Ovary (tissue), 9 donors: ENCODE data around the gene PARP9. TPM values are rescaled to one million over a fixed set of nuclear protein-coding genes. Genes with fewer than 3 reads are reported as not detected.

Source experiments
- DNase-seq, 5 donors: peaks; one replicate each; pipeline ENCODE4 v3.0.0-alpha.2; 2019 to 2020
- H3K27ac ChIP-seq, 2 donors: fragments of 200-600 bp; one replicate each; pipeline versions ENCODE4 v1.5.1 to v1.8.0; 2019 to 2022
- H3K27me3 ChIP-seq: fragments of 200-600 bp; one replicate; pipeline ENCODE4 v1.8.0; 2022
- H3K36me3 ChIP-seq: fragments of 200-600 bp; sonication (generic); one replicate; pipeline ENCODE4 v1.5.1; 2019
- H3K4me1 ChIP-seq: one replicate; pipeline ENCODE4 v1.8.1; 2013; ENCODE audit warnings: mild to moderate bottlenecking, moderate library complexity; ENCODE audit not compliant: insufficient read depth
- H3K4me3 ChIP-seq: fragments of 200-600 bp; sonication (generic); one replicate; pipeline ENCODE4 v1.5.1; 2017
- H3K9me3 ChIP-seq, 2 donors: fragments of 200-600 bp in 1 of 2; sonication (generic) in 1 of 2; one replicate each; pipeline versions ENCODE4 v1.5.1 to v1.8.1; 2013 to 2019; ENCODE audit warnings: mild to moderate bottlenecking in 1 of 2, moderate library complexity in 1 of 2
- CTCF ChIP-seq, 3 donors: fragments of 450-650 bp in 2 of 3; fragments of 200-600 bp in 1 of 3; IDR thresholded peaks; one replicate each; pipeline versions ENCODE4 v1.5.1 to v1.8.0; 2016 to 2022; ENCODE audit warnings: antibody characterized with exemption in 3 of 3, mild to moderate bottlenecking in 1 of 3
- EP300 ChIP-seq: sonication (generic); formaldehyde crosslinking; IDR thresholded peaks from one replicate; pipeline ENCODE4 v1.6.1; 2017; ENCODE audit warnings: antibody characterized with exemption
- POLR2A ChIP-seq: fragments of 450-650 bp; IDR thresholded peaks from one replicate; pipeline ENCODE4 v1.6.1; 2017; ENCODE audit warnings: antibody characterized with exemption, mild to moderate bottlenecking, moderate library complexity
- WGBS, 3 donors: extraction: QIAGEN DNeasy Blood & Tissue Kit in 1 of 3; methylation state at CpG; one replicate each; pipeline versions ENCODE4 v1.1.5 to v1.1.7; 2013 to 2017; 5-methylcytosine and 5-hydroxymethylcytosine counted together
- intact Hi-C, 4 donors: fragments of 100-400 bp; cut with DNase I; formaldehyde crosslinking; loops; one replicate each; pipeline versions ENCODE4 v1.11.0 to v1.15.1; 2022 to 2023
- polyA plus RNA-seq, 2 donors: library from polyadenylated mRNA; stranded (reverse); fragments of 200-250 nt in 1 of 2; fragments of 350-450 nt in 1 of 2; fragmentation: Illumina TruSeq in 1 of 2; extraction: RNeasy Lipid Tissue Mini Kit (QIAGEN cat#74804) in 1 of 2; gene quantifications; one replicate each; pipeline ENCODE4 v1.2.3, GENCODE V29; 2013 to 2014
- total RNA-seq, 7 donors: library from RNA; depleted of rRNA in 2 of 7; stranded (reverse); fragments of >200 nt in 2 of 7; fragmentation: NEBNext Ultra II Directional in 3 of 7; extraction: Animal tissue kit (Norgen Biotek cat#: 25700) in 3 of 7; gene quantifications; one replicate each; pipeline versions ENCODE4 v1.1.0 to v1.2.4, GENCODE V29; 2016 to 2023
- donor health status: DM: no; HTN: no; CAD: no; lungs with moderate emphysema.
- donor health status: DM: no; HTN: no; CAD: no.
- donor health status: Bipolar disorder and iron deficiency.
- donor health status: DM: yes; HTN: yes; CAD: no.
- donor health status: DM: no; HTN: no; CAD: no.
- donor health status: DM: yes; HTN: yes; CAD: no.

PARP9 gene
- total and polyA plus RNA-seq, 9 donors: 14.4 to 46.2 (median 23.0) TPM

DNA sequence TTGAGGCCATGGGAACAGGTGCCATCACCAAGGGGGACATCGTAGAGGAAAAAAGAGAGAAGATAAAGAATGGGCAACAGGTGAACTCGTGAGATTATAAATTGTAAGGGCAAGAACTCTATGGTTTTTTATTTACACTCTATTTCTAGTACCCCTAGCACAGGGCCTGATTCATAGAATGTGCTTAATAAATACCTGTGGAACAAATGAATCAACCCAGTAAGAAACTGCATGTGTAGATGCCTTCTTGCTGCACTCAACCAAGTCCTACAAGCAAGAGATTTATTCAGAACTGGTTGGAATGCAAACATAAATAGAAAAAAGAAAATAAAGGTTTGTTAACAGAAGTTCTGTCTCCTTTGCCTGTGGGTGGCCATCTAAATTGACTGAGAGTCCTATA lies 30.6 kb downstream of the PARP9 start:
- Histone ChIP-seq H3K27ac (no peak overlapping the region), H3K4me1 (no peaks in the 10 kb centered on the region), H3K9me3 (no peaks in the 10 kb centered on the region), H3K27me3 (no peaks in the 10 kb centered on the region), H3K4me3 (no peak overlapping the region), H3K36me3 (no peaks in the 10 kb centered on the region)
- WGBS, 3 donors: 89 to 91% (median 89%) methylated on average over 2 of the region's 2 CpGs
- intact Hi-C loops: no loop called here
- TF ChIP-seq CTCF (IDR thresholded peaks at IDR 0.05) (no peak), EP300 (no peak), POLR2A (no peak)
- DNase-seq: no peak

DNA sequence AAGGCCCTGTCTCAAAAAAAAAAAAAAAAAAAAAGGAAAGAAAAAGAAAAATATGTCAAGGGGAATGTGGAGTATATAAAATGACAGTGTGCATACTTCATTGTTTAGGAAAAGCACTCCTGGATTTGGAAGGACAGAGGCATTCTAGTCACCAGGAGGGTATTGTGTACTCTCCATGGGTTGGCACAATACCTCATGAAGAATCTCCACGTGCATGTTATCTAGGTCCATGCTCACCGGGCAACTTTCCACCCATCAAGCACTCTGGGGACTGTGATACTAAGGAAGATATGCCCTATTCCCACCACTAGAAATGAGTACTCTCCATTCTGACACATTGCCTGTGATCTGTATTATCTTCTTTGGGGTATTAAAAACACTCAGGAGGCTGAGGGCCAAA lies 33.9 kb downstream of the PARP9 start:
- H3K36me3 ChIP-seq: no peaks in the 10 kb centered on the region
- no peak overlapping the region for H3K4me3 ChIP-seq
- no peaks in the 10 kb centered on the region for H3K9me3 ChIP-seq
- DNase-seq: no peak
- no peak overlapping the region for H3K27ac ChIP-seq
- 63 to 73% (median 71%) methylated on average over 2 of the region's 2 CpGs for WGBS, 3 donors
- TF ChIP-seq CTCF (IDR thresholded peaks at IDR 0.05): no peak
- TF ChIP-seq EP300: no peak
- TF ChIP-seq POLR2A: no peak
- H3K4me1 ChIP-seq: no peaks in the 10 kb centered on the region
- H3K27me3 ChIP-seq: no peaks in the 10 kb centered on the region
- intact Hi-C loops: no loop called here

- intact Hi-C loops: no loop called here
- no peak overlapping the region for H3K4me3 ChIP-seq
- DNase-seq: no peak
- no peak for TF ChIP-seq CTCF (IDR thresholded peaks at IDR 0.05)
- no peak for TF ChIP-seq EP300
- no peak for TF ChIP-seq POLR2A
- 92 to 96% (median 95%) methylated on average over 11 of the region's 11 CpGs for WGBS, 3 donors
- H3K36me3 ChIP-seq: no peaks in the 10 kb centered on the region
- no peak overlapping the region for H3K27ac ChIP-seq
- H3K27me3 ChIP-seq: no peaks in the 10 kb centered on the region
- H3K9me3 ChIP-seq: no peaks in the 10 kb centered on the region
- no peaks in the 10 kb centered on the region for H3K4me1 ChIP-seq
Measured at GRCh38 chr3:122523317-122523716, 40.8 kb downstream of the PARP9 start.

DNA sequence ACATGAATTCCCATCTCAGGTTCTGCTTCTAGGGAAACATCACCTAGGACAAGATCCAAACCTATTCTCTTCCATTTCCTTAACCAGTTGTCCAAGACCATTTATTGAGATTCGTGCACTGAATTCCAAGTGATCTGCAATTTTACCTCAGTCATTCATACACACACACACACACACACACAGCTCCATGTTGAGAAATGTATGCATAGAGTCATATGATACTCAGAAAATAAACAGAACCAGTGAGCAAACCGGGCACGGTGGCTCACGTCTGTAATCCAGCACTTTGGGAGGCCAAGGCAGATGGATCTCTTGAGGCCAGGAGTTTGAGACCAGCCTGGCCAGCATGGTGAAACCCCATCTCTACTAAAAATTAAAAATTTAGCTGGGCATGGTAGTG lies 43.2 kb downstream of the PARP9 start:
- intact Hi-C loops: no loop called here
- H3K36me3 ChIP-seq: no peaks in the 10 kb centered on the region

More for the DNA sequence above, 43.2 kb downstream of the PARP9 start:
- Histone ChIP-seq H3K27ac (no peak overlapping the region), H3K4me3 (no peak overlapping the region), H3K27me3 (no peaks in the 10 kb centered on the region), H3K4me1 (no peaks in the 10 kb centered on the region), H3K9me3 (no peaks in the 10 kb centered on the region)
- WGBS, 3 donors: 87 to 93% (median 88%) methylated on average over 4 of the region's 4 CpGs
- no peak for TF ChIP-seq EP300
- no peak for TF ChIP-seq POLR2A
- no peak for TF ChIP-seq CTCF (IDR thresholded peaks at IDR 0.05)
- DNase-seq: no peak
